GM21526 (cell line): ENCODE measurements around the gene IGFBP4.

Source experiments
- ATAC-seq: cut with Tn5 transposase; IDR thresholded peaks from one replicate; pipeline ENCODE4 v1.9.1; 2021; ENCODE audit warnings: moderate library complexity; ENCODE audit not compliant: unreplicated experiment, low FRiP score

The IGFBP4 gene

DNA sequence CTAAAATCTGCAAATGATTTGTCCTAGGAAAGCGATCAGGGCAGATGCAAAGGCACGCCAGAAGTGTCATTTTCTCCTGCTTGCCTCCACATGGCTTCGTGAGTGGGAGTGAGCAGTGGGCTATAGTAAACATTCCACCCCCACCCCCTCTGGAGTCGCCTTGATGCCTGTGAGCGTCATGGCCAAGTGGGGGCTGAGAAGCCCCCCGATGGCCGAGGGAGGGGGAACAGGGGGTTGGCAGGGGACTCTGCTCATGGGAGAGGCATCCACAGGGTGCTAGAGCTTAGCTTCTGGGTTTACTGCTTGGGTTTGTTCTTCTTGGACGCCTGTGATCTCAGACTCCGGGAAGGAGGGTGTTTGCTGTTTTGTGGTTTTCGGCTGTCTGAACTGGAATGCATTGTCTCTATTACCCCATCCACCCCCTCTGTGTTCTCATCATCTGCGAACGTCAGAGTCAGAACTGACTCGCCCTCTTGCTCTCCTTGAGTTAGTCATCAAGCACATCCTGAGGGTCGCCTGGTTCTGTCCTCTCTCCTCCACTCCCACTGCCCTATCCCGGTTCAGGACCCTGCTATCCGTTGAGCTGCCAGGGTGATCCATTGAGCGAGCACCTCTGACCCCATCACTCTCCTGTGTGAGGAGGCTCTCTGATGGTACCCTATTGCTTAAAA lies 42.7 kb downstream of the IGFBP4 start:
- ATAC-seq: no peak

DNA sequence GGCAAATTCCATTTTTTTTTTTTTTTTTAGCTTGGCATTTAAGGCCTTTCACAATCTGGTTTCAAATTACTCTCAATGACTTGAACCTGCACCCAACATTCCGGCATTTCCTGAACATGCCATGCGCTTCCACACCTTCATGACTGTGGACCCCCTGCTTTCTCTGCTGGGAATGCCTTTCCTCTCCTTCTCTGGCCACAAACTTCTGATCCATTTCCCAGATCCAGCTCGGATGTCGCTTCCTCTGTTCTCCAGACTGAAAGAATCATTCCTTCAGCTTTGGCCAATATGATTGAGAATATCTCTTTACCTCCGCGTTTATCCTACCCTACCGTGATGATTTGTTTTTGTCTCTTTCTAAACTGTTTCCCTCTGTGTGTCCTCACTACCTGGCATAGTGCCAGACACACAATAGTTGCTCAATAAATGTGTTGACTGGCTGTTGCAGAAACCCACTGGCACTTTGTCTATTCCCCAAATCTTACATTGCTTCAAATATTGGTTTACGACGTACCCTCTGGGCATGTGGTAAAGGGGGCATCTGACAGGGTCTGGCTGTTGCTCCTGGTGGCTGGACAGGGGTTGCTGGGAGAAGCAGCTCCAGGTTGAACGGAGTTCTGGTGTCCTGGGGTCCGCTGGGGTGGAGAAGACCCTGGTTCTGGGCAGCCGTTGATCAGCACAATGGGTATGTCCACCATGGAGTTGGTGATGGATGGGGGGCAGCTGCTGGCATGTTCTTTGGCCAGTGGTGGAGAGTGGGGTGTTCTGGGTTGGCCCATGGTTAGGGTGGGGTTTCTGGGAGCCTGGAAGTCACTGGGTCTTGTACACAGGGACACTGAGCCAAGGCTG lies 43.5 kb downstream of the IGFBP4 start:
- ATAC-seq: no peak

DNA sequence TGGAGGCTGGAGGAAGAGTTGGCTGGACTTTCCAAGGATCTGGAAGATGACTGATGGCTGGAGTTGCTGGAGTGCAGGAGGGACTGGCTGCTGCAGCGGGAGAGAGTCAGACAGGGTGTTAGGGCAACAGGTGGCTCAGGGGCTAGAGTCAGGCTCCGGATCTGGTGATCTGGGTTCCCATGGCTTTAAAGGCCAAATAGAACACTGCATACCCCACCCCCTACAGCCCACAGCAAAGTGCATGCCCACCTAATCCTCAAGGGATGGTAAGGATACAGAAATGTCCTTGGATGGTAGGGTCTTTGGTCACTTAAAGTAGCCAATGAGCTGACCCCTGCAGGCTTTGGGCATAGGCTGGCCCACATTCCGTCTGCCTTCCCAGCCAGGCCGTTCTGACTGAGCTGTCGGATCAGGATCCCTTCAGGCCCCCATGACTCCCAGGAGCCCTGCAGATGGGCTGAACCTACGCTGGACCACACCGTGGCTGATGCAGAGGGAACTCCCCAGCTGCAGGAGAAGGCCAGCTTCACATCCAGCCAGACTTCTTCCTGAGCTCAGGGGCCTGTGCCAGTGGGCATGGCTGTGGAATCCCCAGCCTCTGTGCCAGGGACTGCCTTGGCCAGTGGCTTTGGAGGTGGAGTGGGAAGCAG lies 44.2 kb downstream of the IGFBP4 start:
- ATAC-seq: no peak

DNA sequence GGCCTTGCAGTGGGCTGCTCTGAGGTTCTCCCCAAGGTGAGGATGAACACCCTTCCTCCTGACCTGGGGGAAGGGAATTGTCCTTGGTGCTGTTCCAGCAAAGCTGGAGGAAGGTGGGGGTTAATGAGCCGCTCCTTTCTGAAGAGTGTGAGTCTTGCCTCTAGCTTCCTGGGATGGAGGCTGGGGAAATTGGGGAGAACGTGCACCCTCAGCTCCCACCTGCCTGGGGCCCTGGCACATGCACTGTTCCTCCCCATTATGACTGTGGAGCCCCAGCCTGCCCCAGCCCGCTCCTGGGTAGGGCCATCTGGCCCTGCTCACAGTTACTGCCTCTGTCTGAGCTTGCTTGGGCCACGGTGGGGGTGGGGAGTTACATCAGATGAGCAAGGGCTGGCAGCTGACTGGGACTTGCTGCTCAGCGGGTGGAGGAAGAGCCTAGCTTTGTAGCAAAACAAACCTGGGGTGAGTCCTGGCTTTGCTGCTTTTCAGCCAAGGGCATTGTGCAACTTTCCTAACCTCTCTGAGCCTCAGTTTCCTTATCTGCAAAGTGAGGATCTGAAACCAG lies 47.1 kb downstream of the IGFBP4 start:
- ATAC-seq: no peak

DNA sequence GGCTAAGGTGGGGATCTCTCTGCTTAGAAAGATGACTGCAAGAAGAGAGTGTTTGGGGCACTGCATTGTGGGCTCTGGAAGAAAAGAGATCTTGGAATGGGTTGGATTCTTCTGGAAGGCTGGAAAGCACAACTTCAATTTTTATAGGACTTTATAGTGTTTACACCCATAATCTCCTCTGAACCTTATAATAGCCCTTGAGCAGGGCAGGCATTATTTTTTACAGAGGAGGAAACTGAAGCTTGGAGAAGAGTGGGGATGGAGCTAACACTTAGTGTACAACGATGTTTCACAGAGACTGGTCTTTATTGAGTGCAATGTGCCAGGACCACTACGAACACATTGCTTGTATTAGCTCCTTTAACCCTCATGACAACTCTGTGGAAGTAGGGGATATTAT lies 47.7 kb downstream of the IGFBP4 start:
- no peak for ATAC-seq

GRCh38 chr17:40491486-40491885 lies 48.2 kb downstream of the IGFBP4 start:
- ATAC-seq: no peak

- ATAC-seq: no peak
Measured at GRCh38 chr17:40493697-40494096, 50.4 kb downstream of the IGFBP4 start.

- ATAC-seq: no peak
Measured at GRCh38 chr17:40495140-40495539, 51.9 kb downstream of the IGFBP4 start.

- no peak for ATAC-seq
Measured at GRCh38 chr17:40496170-40496569, 52.9 kb downstream of the IGFBP4 start.

GRCh38 chr17:40496634-40497420 lies 53.6 kb downstream of the IGFBP4 start:
- no peak for ATAC-seq

GRCh38 chr17:40497695-40498094 lies 54.4 kb downstream of the IGFBP4 start:
- no peak for ATAC-seq

DNA sequence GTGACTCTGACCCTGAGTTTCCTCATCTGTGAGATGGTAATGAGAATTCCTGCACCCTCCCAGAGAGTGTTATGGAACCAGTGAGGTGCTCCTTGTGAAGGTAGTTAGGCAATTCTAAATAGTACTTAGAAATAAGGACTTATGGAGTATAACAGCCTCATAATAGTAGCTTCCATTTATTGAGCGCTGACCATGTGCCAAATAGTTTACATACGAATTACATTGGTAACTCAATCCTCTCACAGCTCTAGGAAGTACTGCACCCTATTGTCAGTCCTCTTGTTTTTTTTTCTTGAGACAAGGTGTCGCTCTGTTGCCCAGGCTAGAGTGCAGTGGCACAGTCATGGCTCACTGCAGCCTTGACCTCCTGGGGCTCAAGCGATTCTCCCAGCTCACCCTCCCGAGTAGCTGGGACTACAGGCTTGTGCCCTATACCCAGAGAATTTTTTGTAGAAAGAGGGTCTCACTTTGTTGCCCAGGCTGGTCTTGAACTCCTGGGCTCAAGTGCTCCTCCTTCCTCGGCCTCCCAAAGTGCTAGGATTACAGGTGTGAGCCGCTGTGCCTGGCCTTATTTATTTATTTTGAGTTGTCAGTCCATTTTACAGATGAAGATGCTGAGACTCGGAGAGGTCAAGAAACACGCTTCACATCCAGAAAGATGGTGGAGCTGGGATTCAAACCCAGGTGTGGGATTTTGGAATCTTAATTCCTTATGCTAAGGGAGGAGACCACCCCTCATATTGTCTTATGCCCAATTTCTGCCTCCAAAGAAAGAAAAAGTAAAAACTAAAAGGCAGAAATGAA lies 55.2 kb downstream of the IGFBP4 start:
- no peak for ATAC-seq

GRCh38 chr17:40499551-40500189 lies 56.4 kb downstream of the IGFBP4 start:
- ATAC-seq: no peak

DNA sequence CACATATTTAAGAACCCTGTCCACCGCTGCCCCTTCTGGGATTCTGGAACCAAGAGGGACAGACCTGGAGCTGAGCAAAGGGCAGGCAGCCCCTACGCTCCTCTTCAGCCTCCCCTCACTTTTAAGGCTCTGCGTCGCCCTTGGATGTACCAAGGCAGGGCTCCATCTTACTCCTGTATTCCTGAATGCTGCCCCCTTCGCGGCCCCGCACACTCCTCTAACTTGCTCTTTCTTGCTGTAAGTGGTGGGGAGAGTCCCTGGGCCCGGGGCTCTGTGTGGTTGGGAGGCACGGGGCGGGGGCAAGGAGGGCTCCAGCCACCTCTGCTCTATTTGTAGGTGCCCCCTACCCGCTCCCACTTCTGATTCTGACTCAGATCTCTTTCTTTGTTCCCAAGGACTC lies 56.9 kb downstream of the IGFBP4 start:
- ATAC-seq: no peak

- no peak for ATAC-seq
Measured at GRCh38 chr17:40500709-40501108, 57.5 kb downstream of the IGFBP4 start.

GRCh38 chr17:40501499-40501911 lies 58.3 kb downstream of the IGFBP4 start, which contains the start of gene TNS4:
TSS of gene TNS4 (minus strand) at chr17:40501623. CDS start at chr17:40496425, 5,198 bp downstream.
- no peak for ATAC-seq

DNA sequence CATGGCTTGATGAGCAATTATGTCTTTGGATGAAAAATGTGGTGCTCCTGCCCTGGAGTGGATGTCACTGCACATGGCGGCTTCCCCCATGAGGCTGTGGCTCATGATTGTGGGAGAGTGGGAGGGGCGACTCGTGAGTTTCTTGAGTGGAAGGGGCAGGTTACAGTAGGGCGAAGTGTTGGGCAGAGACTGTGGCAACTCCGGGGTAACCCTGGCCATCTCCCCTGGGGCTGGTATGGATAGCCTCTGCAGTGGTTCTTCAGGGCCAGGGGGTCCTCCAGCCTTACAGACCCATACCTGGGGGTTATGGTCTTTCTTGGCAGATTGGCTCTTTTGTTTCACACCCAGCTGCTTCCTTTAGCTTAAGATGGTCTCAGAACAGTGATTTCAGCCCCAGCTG lies 59.5 kb downstream of the IGFBP4 start:
- no peak for ATAC-seq

GRCh38 chr17:40503154-40503553 lies 59.9 kb downstream of the IGFBP4 start:
- no peak for ATAC-seq

GRCh38 chr17:40506786-40507185 lies 63.5 kb downstream of the IGFBP4 start:
- ATAC-seq: no peak
